Tibial nerve (tissue), 4 donors: Measurements from ENCODE around the gene CCDC85B.

Experiments
- CTCF ChIP-seq, 5 experiments: fragments of 200-600 bp in 3 of 5; fragments of 450-650 bp in 2 of 5; sonication (generic) in 3 of 5; IDR thresholded peaks; one replicate each; pipeline ENCODE4 v1.5.1; 2016 to 2019; ENCODE audit warnings: antibody characterized with exemption in 5 of 5, mild to moderate bottlenecking in 3 of 5, moderate library complexity in 2 of 5
- EP300 ChIP-seq, 2 donors: sonication (generic); formaldehyde crosslinking; IDR thresholded peaks; one replicate each; pipeline ENCODE4 v1.6.1; 2017; ENCODE audit warnings: antibody characterized with exemption in 2 of 2, mild to moderate bottlenecking in 1 of 2

- TF ChIP-seq CTCF (IDR thresholded peaks at IDR 0.05), result no peak
- no peak for TF ChIP-seq EP300 (IDR thresholded peaks at IDR 0.05)
Measured at GRCh38 chr11:65863889-65864705, 26.4 kb upstream of the CCDC85B start.
